Nephron progenitor cell (in vitro differentiated cells): ENCODE measurements around the gene SELENOO.

Experiments used
- DNase-seq: peaks from one replicate; pipeline ENCODE4 v3.0.0; 2021
- H3K27ac Mint-ChIP-seq: 2 replicates; pipeline ENCODE4 v1.8.0; 2021; ENCODE audit warnings: mild to moderate bottlenecking, moderate library complexity, mixed read lengths
- H3K27me3 Mint-ChIP-seq: 2 replicates; pipeline ENCODE4 v1.8.0; 2021; ENCODE audit warnings: mild to moderate bottlenecking, low read depth, mixed read lengths; ENCODE audit not compliant: poor library complexity
- H3K36me3 Mint-ChIP-seq: 2 replicates; pipeline ENCODE4 v1.8.0; 2021; ENCODE audit warnings: low read depth, mixed read lengths
- H3K4me1 Mint-ChIP-seq: 2 replicates; pipeline ENCODE4 v1.8.0; 2021; ENCODE audit warnings: mixed read lengths
- H3K4me3 Mint-ChIP-seq: 2 replicates; pipeline ENCODE4 v1.8.0; 2021; ENCODE audit warnings: mild to moderate bottlenecking, moderate library complexity, mixed read lengths
- H3K9me3 Mint-ChIP-seq: 2 replicates; pipeline ENCODE4 v1.8.0; 2021; ENCODE audit warnings: mild to moderate bottlenecking, moderate library complexity, mixed read lengths
- TF ChIP-seq, protein P1 (sequence below): fragments of 200-600 bp; sonication (generic); IDR thresholded peaks from 2 replicates; pipeline ENCODE4 v1.5.0; 2021; ENCODE audit warnings: antibody characterized with exemption

Gene SELENOO

DNA sequence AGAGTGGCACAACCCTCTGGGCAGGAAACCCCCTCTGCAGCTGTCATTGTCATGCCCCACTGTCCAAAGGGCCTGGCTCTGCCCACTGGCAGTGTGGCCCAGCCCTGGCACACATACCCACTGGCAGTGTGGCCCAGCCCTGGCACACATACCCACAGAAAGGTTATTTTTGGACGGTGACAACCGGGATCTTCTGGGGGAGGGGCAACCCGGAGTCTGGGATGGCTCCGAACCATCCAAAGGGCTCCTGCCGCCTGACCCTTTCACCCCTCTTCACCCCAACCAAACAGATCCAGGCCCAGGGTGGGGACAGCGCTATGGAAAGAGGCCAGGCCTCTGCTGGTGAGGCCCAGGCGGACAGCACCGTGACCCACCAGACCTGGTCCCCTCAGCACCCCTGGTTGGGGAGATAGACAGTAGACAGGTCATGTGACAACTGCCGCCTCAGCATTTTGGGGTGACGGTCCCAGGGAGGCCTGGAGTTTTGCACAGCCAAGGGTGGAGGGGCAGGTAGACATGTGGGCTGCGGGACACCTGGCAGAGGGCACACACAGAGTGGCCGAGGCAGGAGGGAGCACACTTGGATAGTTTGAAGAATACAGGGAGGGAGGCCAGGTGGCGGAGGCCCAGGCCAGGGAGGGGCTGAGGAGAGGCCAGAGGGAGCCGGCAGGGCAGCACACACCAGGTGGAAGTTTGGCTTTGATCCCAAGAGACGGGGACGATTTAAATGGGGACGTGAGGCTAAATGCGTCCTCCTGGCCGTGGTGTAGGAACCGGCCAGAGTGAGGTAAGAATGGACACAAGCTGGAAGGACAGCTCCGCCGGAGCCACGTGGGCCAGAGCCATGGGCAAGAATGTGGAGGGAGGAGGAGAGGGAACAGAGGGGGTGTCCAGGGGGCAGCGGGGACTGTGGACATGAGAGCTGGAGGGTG is 57.8 kb downstream of the SELENOO start:
- H3K27me3 Mint-ChIP-seq: no peaks in the 10 kb centered on the region
- H3K9me3 Mint-ChIP-seq: no peaks in the 10 kb centered on the region
- no peak for DNase-seq
- H3K4me1 Mint-ChIP-seq: peaks cover 35% of the 10 kb centered on the region
- H3K27ac Mint-ChIP-seq: no peak overlapping the region
- H3K4me3 Mint-ChIP-seq: peak overlapping the region; percentile 52
- H3K36me3 Mint-ChIP-seq: no peaks in the 10 kb centered on the region
- TF ChIP-seq, protein P1, sequence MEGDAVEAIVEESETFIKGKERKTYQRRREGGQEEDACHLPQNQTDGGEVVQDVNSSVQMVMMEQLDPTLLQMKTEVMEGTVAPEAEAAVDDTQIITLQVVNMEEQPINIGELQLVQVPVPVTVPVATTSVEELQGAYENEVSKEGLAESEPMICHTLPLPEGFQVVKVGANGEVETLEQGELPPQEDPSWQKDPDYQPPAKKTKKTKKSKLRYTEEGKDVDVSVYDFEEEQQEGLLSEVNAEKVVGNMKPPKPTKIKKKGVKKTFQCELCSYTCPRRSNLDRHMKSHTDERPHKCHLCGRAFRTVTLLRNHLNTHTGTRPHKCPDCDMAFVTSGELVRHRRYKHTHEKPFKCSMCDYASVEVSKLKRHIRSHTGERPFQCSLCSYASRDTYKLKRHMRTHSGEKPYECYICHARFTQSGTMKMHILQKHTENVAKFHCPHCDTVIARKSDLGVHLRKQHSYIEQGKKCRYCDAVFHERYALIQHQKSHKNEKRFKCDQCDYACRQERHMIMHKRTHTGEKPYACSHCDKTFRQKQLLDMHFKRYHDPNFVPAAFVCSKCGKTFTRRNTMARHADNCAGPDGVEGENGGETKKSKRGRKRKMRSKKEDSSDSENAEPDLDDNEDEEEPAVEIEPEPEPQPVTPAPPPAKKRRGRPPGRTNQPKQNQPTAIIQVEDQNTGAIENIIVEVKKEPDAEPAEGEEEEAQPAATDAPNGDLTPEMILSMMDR: no peak

DNA sequence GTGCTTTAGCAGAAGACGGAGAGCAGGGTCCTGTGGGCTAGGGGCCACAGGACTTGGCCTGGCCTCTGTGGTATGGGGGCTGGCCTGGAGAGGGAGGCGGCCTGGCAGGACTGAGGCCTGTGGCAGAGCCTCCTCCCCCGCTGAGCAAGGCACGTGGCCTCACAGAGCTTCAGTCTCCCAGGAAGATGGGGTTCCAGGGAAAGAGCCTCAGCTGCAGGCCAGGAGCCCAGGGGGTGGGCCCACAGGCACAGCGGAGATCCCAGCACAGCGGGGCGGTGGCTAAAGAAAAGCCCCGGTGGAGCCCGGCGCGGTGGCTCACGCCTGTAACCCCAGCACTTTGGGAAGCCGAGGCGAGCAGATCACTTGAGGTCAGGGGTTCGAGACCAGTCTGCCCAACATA is 58.5 kb downstream of the SELENOO start:
- TF ChIP-seq, protein P1: no peak
- no peak for DNase-seq
- peaks cover 2% of the 10 kb centered on the region for H3K27me3 Mint-ChIP-seq
- peaks cover 35% of the 10 kb centered on the region for H3K4me1 Mint-ChIP-seq
- no peaks in the 10 kb centered on the region for H3K9me3 Mint-ChIP-seq
- no peaks in the 10 kb centered on the region for H3K36me3 Mint-ChIP-seq
- H3K4me3 Mint-ChIP-seq: peak overlapping the region; percentile 59
- H3K27ac Mint-ChIP-seq: no peak overlapping the region

DNA sequence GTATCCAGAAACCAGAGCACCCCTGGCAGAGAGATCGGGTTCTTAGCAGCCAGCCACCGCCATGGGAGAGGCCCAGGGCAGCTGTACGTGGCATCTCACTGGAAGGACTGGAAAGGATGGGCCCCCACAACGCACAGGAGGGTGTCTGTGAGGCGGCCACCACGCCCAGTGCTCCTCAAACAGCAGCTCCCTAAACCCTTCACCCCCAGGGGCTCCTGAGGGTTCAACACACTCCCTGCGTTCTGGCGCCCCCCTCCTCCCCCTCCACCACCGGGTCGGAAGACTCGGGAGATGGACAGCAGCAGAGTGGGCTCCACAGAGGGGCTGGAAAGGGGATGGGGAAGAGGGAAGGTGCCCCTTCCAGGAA is 59.6 kb downstream of the SELENOO start:
- peaks cover 5% of the 10 kb centered on the region for H3K27me3 Mint-ChIP-seq
- no peaks in the 10 kb centered on the region for H3K9me3 Mint-ChIP-seq
- H3K27ac Mint-ChIP-seq: no peak overlapping the region
- peak overlapping the region; percentile 64 for H3K4me3 Mint-ChIP-seq
- H3K36me3 Mint-ChIP-seq: no peaks in the 10 kb centered on the region
- H3K4me1 Mint-ChIP-seq: peaks cover 40% of the 10 kb centered on the region
- no peak for DNase-seq
- TF ChIP-seq, protein P1: no peak

DNA sequence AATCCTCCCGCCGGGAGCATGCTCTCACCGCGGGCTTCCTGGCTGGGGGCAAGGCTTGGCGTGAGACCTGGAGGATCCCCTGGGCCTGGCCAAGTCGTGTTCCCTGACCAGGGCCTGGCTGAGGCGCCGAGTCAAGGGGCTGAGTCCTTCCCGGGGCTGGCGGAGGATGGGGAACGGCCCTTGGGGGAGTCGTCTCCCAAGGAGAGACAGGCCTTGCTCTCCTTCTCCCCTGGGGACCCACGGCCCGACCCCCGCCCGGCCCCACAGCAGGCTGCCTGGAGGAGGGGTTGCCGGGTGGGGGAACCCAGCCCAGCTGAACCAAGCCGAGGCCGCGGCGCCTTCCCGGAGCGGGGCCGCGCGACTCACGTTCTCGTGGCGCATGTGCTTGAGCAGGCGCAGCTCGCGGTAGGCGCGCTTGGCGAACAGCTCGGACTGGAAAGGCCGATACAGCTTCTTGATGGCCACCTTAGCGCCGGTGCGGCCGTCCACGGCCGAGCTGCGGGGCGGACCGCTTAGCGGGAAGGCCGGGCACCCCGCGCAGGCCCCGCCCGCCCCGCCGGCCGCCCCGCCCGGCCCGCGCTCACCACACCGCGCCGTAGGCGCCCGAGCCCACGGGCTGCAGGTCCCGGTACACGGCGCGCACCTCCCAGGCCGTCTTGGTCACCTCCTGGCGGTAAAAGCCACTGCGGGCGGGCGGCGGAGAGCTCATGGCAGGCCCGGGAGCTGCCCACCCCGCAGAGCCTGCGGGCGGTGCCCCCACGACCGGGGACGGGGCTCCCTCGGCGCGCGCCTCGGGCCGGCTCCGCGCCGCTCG is 60.2 kb downstream of the SELENOO start:
- TF ChIP-seq, protein P1: no peak
- Mint-ChIP-seq H3K27me3 (peaks cover 6% of the 10 kb centered on the region), H3K4me1 (peaks cover 40% of the 10 kb centered on the region), H3K36me3 (no peaks in the 10 kb centered on the region), H3K4me3 (peak overlapping the region; percentile 64), H3K9me3 (no peaks in the 10 kb centered on the region), H3K27ac (no peak overlapping the region)
- DNase-seq: peak; percentile 68

DNA sequence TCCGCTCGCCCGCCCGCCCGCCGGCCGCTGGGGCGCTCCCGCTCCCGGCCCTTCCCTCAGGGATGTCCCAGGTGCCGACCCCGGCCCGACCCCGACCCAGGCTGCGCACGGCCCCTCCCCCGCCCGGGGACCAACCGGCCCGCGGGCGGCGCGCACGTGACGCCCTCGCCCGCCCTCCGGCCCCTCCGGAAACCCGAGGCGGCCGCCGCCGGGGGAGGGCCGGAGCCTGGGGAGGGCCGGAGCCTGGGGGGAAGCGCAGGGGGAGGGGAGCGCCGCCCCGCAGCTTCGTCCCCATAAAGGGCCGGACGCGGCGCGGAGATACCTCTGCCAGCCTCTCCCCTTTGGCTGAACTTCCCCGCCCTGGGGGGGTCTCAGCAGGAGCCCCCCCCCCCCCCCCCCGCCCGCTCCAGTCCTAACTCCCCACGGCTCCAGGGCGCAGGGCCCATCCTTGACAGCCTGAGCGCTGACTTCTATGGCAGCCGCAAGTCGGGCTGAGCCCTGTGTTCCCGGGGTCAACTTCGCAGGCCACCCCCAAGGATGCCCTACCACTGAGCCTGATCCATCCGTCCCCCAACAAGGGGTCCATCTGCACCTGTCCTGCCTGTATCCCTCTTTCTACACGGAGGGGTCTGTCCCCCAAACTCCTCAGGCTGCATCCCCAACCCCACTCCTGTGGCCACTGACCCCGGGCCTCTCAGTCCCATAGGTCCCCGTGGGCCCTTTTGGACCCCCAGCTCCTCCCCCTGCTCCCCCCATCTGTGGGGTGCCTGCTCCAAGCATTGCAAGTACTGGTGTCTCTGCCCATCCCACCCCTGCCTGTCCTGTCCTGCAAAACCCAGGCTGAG is 61.0 kb downstream of the SELENOO start, which contains the start of gene MAPK12:
Gene MAPK12, minus strand, starts transcription at position 69 of the 845 bp plus-strand sequence. CDS start 174 bp downstream, outside the sequence.
- Mint-ChIP-seq H3K27me3 (peaks cover 12% of the 10 kb centered on the region), H3K36me3 (no peaks in the 10 kb centered on the region), H3K4me3 (peak within 1 kb of the TSS; percentile 75), H3K9me3 (no peaks in the 10 kb centered on the region), H3K27ac (no peak within 1 kb of the TSS), H3K4me1 (peaks cover 40% of the 10 kb centered on the region)
- TF ChIP-seq, protein P1: no peak
- peak; percentile 81 for DNase-seq
